SJCRH30 (cell line): ENCODE data around the gene LRBA. TPM values are rescaled to one million over a fixed set of nuclear protein-coding genes. Genes with fewer than 3 reads are reported as not detected.

Experiments
- DNase-seq, 2 experiments: peaks; one replicate each; pipeline ENCODE4 v3.0.0-alpha.2; 2015 to 2020
- H3K27ac ChIP-seq: fragments of 250-450 bp; sonication (Bioruptor Pico); 2 replicates; pipeline ENCODE4 v1.5.1; 2020; ENCODE audit warnings: mild to moderate bottlenecking, moderate library complexity
- H3K27me3 ChIP-seq: fragments of 250-450 bp; sonication (Bioruptor Pico); 2 replicates; pipeline ENCODE4 v1.5.1; 2020; ENCODE audit warnings: mild to moderate bottlenecking, moderate library complexity
- H3K36me3 ChIP-seq: fragments of 250-450 bp; sonication (Bioruptor Pico); 2 replicates; pipeline ENCODE4 v1.5.1; 2020; ENCODE audit warnings: mild to moderate bottlenecking, moderate library complexity
- H3K4me1 ChIP-seq: fragments of 250-450 bp; sonication (Bioruptor Pico); 2 replicates; pipeline ENCODE4 v1.5.1; 2020; ENCODE audit warnings: mild to moderate bottlenecking, moderate library complexity
- H3K4me3 ChIP-seq: fragments of 250-450 bp; sonication (Bioruptor Pico); 2 replicates; pipeline ENCODE4 v1.5.1; 2020; ENCODE audit warnings: mild to moderate bottlenecking, moderate library complexity
- H3K9me3 ChIP-seq: fragments of 250-450 bp; sonication (Bioruptor Pico); replicated peaks from 2 replicates; pipeline ENCODE4 v1.5.1; 2020; ENCODE audit warnings: mild to moderate bottlenecking, moderate library complexity
- total RNA-seq: library from RNA; depleted of rRNA; stranded (reverse); fragments of >200 nt; shearing (Covaris generic); gene quantifications from 2 replicates; pipeline ENCODE4 v1.2.3, GENCODE V29; 2014

LRBA gene
- total RNA-seq, 1 experiment from 2014 or later = 25.9 TPM

DNA sequence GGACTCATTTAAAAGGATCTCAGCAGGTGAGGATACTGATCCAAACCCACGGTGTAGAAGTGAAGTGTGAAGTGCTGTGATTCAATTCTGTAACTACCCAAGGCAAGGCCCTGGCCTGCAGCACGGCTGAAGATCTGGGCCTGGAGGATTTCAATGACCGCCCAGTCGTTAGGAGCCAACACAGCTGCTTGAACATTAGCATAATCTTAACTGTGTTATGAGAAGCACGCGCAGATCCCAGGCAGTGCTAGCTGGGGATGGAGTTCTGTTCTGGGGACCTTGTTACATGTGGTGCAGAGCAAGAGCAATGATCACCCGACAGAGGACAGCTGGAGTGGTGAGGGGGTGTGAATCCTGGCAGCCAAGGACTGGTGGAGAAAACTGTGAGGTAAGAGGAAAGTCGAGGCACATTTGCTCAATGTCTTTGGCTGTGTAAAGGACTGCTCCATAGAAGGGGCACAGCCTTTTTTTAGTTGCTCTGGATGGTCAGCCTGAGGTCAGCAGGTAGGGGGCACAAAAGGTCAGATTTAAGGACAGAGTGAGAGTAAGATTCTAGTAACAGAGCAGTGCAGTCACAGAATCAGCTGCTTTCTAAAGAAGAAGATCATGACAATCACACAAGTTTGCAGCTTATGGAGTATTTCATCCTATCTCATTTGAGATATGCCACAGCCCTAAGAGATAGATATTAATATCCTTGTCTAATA, 755.1 kb downstream of the LRBA start:
- no peaks in the 10 kb centered on the region for H3K36me3 ChIP-seq
- no peak for DNase-seq
- no peak overlapping the region for H3K4me3 ChIP-seq
- H3K27me3 ChIP-seq = no peaks in the 10 kb centered on the region
- no peak overlapping the region for H3K27ac ChIP-seq
- H3K9me3 ChIP-seq = no peaks in the 10 kb centered on the region
- H3K4me1 ChIP-seq = no peaks in the 10 kb centered on the region

DNA sequence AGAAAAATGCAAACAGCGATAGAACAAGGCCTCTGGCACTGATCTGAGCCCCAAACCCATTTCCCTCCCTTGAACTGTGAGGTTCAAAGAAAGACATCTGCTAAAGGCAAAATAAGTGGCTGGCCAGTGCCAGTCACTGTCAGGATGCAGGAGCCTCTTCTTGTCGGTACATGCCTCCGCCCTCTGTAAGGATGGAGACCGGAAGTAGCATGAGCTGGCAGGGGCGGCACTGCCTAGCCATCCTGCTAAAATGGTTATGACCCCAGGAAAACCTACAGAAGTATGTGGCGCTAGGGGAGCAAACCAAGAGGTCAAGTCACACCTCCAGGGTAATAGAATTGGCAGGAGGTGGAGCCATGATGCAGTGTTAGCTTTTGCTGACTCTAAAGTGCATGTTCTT, 756.5 kb downstream of the LRBA start:
- no peak for DNase-seq
- H3K9me3 ChIP-seq = no peaks in the 10 kb centered on the region
- no peak overlapping the region for H3K4me3 ChIP-seq
- no peaks in the 10 kb centered on the region for H3K4me1 ChIP-seq
- no peak overlapping the region for H3K27ac ChIP-seq
- no peaks in the 10 kb centered on the region for H3K27me3 ChIP-seq
- H3K36me3 ChIP-seq = no peaks in the 10 kb centered on the region

DNA sequence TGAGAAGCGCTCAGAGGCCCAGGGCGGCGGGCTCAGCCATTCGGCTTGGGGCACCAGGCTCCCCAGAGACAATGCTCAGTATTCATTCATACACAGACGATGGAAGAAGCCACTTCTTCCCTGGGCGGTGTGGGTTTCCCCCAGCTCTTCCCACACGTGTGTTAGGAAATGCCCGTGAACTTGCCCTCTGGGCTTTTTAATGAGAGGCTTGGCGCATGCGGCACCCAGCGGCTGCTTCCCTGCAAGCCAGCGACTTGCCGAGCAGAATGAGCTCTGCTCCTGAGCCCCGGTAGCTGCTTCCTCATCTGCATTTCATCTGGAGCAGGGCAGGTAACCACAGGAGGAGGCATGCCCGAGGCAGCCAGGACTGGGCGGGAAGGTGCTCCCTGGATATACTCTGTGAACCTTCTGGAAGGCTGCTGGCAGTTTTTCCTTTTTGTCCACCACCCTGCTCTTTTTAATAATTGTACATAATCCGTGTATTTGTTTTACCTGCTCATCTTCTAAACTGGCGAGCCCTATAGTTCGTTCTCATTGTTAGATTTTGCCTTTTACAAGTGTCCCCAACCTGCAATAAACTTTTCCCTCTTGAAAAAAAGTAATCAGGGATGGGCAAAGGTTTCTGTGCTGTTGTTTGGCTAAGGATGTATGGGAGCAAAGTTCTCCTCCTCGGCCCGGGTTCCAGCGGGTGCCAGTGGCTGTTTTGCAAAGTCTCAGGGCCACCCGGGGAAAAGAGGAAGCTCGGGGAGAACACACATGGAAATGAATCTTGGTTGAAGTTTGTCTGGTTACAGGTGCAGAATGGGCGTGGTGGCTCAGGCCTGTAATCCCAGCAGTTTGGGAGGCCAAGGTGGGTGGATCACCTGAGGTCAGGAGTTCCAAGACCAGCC, 758.0 kb downstream of the LRBA start:
- Histone ChIP-seq H3K36me3 (no peaks in the 10 kb centered on the region), H3K4me3 (no peak overlapping the region), H3K27me3 (no peaks in the 10 kb centered on the region), H3K9me3 (no peaks in the 10 kb centered on the region), H3K4me1 (no peaks in the 10 kb centered on the region), H3K27ac (no peak overlapping the region)
- DNase-seq = no peak

DNA sequence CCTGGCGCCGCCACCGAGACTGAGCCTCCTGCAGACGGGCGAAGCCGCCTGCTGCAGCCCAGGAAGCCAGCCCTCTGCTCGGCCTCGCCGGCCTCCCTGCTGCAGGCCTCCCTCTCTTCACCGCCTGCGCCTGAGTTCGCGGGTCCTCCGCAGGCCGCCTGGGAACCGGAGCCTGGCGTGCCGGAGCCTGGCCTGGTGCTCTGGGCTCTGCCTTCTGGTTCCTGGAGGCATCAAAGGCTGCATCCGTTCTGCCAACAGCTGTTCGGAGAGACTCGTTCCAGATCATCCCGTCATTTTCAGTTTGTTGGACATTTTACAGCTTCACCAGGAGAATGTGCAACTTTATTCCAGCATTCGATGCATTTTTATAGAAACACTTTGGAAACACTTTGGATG, 758.9 kb downstream of the LRBA start:
- no peaks in the 10 kb centered on the region for H3K36me3 ChIP-seq
- DNase-seq = no peak
- H3K27ac ChIP-seq = no peak overlapping the region
- H3K27me3 ChIP-seq = no peaks in the 10 kb centered on the region
- no peak overlapping the region for H3K4me3 ChIP-seq
- no peaks in the 10 kb centered on the region for H3K9me3 ChIP-seq
- no peaks in the 10 kb centered on the region for H3K4me1 ChIP-seq

DNA sequence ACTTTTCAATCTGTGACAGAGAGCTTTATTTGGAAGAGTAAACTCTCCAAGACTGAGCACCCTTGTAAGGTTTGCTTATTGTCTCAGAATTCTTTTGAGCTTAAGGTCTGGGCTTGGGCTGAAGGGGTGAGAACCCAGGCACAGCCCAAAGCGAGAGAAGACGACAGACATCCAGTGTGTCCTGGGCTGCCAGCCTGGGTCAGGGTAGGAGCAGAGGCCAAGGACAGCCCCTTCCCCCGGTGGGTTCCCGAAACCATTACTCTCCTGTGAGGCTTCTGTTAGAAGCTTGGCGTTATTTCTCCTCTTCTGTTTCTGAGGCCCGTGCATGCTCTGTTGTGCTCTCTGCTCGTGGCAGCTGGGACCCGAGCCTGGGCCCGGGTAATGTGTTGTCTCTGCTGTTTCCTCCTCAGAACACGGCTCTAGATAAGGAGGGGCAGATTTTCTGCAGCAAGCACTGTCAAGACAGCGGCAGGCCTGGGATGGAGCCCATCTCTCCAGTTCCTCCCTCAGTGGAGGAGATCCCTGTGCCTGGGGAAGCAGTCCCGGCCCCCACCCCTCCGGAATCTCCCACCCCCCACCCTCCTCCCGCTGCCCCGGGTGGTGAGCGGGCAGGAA, 759.4 kb downstream of the LRBA start:
- no peaks in the 10 kb centered on the region for H3K36me3 ChIP-seq
- H3K27me3 ChIP-seq = no peaks in the 10 kb centered on the region
- H3K9me3 ChIP-seq = no peaks in the 10 kb centered on the region
- H3K4me1 ChIP-seq = no peaks in the 10 kb centered on the region
- H3K27ac ChIP-seq = no peak overlapping the region
- H3K4me3 ChIP-seq = no peak overlapping the region
- no peak for DNase-seq

DNA sequence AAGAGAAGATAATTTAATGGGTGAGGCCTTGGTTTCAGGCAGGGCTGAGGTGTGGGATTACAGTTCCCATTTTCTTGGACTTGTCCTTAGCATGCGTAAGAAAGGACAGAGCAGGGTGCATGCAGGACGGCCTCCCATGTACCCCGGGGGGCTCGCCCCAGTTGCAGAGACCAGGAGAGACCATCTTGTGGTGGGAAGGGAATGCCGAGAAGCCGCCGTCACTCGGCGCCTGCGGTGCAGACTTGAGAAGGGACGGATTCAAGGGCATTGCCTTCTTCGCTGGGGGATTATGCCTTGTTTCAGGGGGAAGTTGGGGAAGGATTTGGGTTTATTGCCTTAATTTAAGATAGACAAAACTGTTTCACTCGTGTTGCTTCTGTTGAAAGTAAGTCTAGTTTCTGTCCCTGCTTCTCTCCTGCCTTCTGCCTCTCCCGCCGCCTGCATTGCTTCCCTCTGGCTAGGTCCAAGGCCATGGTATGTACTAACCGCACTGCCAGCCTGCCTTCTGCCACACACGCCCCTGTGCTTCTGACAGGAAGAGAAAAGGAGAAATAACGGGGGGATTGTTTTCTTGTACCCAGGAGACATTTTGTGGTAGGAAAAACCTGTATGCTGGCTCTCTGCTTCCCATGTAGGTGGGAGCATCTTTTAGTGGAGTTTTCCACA, 761.0 kb downstream of the LRBA start:
- no peaks in the 10 kb centered on the region for H3K9me3 ChIP-seq
- DNase-seq = no peak
- H3K27ac ChIP-seq = no peak overlapping the region
- no peak overlapping the region for H3K4me3 ChIP-seq
- no peaks in the 10 kb centered on the region for H3K4me1 ChIP-seq
- H3K27me3 ChIP-seq = no peaks in the 10 kb centered on the region
- H3K36me3 ChIP-seq = no peaks in the 10 kb centered on the region

DNA sequence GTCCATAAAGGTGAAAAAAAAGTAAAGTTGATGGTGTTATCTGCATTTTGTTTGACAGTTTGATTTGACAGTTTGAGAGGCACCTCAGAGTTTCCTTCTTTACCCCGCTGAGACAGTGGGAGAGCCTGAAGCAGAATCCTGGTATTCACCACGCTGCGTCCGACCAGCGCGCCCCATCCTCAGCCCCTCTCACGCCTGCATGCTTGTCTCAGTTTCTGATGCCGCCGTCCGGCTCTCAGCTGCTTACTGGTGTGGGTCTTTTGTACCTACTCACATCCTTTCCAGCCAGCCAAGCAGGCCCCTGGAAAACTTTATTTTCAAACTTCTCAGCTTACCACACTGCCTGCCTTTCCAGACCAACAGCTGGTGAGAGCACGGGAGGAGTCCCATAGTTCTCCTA, 761.7 kb downstream of the LRBA start:
- Histone ChIP-seq H3K4me1 (no peaks in the 10 kb centered on the region), H3K27ac (no peak overlapping the region), H3K36me3 (no peaks in the 10 kb centered on the region), H3K27me3 (no peaks in the 10 kb centered on the region), H3K4me3 (no peak overlapping the region), H3K9me3 (no peaks in the 10 kb centered on the region)
- no peak for DNase-seq

DNA sequence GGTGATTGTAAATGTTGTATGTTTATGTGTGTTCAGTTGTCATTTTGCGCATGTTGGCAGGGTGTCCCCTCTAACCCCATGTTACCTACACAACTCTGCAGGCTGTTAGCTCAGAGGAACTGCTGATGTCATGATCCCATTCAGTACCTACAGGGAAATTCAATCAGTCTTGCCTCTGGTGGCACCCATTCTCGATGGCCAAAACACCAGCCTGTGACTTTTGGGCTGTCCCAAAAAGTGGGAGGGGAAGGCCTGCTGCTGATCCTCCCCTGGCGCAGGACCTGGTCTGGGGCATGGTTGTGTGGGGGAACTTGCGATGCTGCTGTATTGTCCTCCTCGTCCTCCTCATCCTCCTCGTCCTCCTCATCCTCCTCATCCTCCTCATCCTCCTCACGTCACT, 762.3 kb downstream of the LRBA start:
- no peak for DNase-seq
- H3K4me1 ChIP-seq = no peaks in the 10 kb centered on the region
- no peaks in the 10 kb centered on the region for H3K9me3 ChIP-seq
- H3K36me3 ChIP-seq = no peaks in the 10 kb centered on the region
- no peaks in the 10 kb centered on the region for H3K27me3 ChIP-seq
- H3K4me3 ChIP-seq = no peak overlapping the region
- no peak overlapping the region for H3K27ac ChIP-seq

DNA sequence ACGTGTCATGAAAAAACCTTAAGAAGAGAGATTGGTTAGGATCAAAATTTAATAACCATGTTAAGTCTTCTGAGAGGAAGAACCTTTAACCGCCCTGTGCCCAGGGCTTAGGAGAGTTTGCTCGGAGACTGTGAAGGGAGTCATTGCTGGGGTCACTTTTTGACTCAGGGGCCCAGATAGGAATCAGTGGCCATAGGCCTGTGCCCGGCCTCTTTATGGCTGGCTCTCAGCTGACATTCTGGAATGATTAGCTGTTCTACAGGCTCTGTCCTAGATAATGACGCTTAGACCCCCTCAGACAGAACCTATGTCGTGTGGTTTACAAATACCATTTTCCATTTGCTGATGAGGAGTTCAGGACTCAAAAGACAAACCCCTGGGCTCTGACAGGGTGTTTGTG, 762.8 kb downstream of the LRBA start:
- Histone ChIP-seq H3K36me3 (no peaks in the 10 kb centered on the region), H3K4me3 (no peak overlapping the region), H3K4me1 (no peaks in the 10 kb centered on the region), H3K9me3 (no peaks in the 10 kb centered on the region), H3K27ac (no peak overlapping the region), H3K27me3 (no peaks in the 10 kb centered on the region)
- no peak for DNase-seq

DNA sequence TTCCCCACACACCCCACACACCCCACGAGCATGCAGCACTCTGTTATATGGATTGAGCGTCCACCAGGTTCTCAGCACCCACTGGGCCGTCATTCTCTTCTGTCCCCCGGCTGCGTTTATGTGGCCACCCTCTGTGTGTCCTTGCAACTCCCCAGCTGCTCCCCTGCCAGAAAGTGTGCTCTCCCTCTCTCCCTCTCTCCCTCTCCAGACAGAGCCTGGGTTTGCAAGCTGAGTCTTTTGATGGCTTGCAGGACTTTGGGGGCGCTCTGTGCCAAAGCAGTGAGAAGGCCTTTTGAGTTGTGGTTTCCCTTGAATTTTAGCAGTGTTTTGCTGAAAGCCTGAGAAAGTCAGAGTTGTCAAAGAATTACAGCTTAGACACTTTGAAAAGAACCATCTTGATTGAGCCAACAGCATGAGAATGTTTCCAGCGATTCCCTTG, 763.3 kb downstream of the LRBA start:
- Histone ChIP-seq H3K27ac (no peak overlapping the region), H3K4me3 (no peak overlapping the region), H3K9me3 (no peaks in the 10 kb centered on the region), H3K27me3 (no peaks in the 10 kb centered on the region), H3K4me1 (no peaks in the 10 kb centered on the region), H3K36me3 (no peaks in the 10 kb centered on the region)
- DNase-seq = no peak

DNA sequence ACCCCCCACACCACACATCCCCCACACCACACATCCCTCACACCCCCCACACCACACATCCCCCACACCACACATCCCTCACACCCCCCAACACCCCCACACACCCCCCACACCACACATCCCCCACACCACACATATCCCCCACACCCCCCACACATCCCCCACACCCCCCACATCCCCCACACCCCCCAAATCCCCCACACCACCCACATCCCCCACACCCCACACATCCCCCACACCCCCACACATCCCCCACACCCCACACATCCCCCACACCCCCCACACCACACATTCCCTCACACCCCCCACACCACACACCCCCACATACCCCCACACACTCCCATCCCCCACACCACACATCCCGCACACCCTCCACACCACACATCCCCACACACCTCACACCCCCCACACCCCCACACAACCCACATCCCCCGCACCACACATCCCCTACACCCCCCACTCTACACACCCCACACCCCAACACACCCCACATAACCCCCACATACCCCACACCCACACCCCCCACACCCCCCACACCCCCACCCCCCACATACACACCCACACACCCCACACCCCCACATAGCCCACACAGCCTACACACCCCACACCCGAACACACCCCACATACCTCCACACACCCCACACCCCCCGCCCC, 764.0 kb downstream of the LRBA start:
- H3K9me3 ChIP-seq = no peaks in the 10 kb centered on the region
- H3K4me3 ChIP-seq = no peak overlapping the region
- H3K27me3 ChIP-seq = no peaks in the 10 kb centered on the region
- no peaks in the 10 kb centered on the region for H3K4me1 ChIP-seq
- no peak for DNase-seq
- no peak overlapping the region for H3K27ac ChIP-seq
- no peaks in the 10 kb centered on the region for H3K36me3 ChIP-seq

DNA sequence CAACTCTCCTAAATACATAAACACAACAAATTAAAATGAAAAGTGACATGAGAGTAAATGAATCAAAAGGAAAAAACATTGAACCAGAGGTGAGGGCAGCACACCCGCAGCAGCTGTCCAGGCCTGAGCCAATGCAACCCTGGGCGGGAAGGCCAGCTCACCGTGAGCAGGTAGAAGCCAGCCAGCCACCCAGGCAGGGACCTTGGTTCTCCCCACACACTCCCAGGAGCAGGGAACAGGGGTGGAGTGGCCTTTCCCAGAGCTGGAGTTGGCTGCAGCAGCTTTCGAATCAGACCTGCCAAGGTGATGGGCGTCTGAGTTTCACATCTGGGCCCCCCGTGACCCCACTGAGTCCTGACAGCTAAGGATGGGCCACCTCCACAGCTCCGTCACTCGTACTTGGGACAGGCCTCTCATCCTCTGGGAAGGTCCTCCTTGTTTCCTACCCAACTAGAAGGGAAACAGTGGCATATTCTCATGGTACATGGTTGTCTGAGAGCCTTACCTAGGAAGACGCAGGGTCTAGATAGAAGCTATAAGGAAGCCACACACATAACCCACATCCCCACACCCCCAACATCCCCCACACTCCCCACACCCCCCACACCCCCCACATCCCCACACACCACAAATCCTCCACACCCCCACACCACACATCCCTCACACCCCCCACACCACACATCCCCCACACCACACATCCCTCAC, 764.6 kb downstream of the LRBA start:
- no peak for DNase-seq
- Histone ChIP-seq H3K4me3 (no peak overlapping the region), H3K27me3 (no peaks in the 10 kb centered on the region), H3K36me3 (no peaks in the 10 kb centered on the region), H3K27ac (no peak overlapping the region), H3K9me3 (no peaks in the 10 kb centered on the region), H3K4me1 (no peaks in the 10 kb centered on the region)

DNA sequence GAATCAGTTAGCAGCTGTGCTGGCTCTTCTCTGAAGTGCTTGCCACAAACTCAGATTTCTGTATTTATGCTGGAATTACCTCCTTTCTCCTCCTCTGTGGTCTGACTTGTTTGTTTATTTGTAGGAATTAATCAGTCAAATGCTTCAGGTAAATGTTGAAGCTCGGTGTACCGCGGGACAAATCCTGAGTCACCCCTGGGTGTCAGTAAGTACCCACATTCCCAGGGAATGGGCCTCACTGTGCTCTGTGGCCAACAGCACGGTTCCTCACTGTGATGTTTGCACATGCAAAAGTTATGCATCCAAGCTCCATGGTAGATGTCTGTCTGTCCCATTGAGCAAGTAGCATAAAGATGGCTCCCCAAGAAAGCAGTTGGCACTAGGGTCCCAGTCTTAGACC, 766.9 kb downstream of the LRBA start:
- no peak for DNase-seq

DNA sequence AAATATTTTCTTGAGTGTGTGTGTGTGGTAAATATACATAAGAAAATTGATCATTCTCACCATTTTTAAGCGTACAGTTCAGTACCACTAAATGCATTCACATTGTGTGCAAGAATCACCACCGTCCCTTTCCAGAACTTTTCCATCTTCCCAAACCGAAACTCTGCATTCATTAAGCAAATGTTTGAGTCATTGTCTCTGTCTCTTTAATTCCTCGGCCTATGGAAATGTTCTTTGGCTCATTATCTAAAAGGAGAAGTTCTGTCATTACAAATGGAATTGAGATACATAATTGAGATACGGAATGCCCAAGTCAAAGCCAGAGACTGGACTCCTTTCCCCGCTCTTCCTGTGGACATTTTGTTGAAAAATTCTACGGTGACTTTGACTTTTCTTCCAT, 767.9 kb downstream of the LRBA start:
- DNase-seq = no peak
- Histone ChIP-seq H3K27ac (no peak overlapping the region), H3K9me3 (no peaks in the 10 kb centered on the region), H3K4me3 (no peak overlapping the region), H3K27me3 (no peaks in the 10 kb centered on the region), H3K4me1 (peaks cover 6% of the 10 kb centered on the region), H3K36me3 (no peaks in the 10 kb centered on the region)

More for the DNA sequence above, 766.9 kb downstream of the LRBA start:
- no peaks in the 10 kb centered on the region for H3K36me3 ChIP-seq
- H3K27me3 ChIP-seq = no peaks in the 10 kb centered on the region
- no peak overlapping the region for H3K27ac ChIP-seq
- H3K4me1 ChIP-seq = peaks cover 6% of the 10 kb centered on the region
- H3K4me3 ChIP-seq = no peak overlapping the region
- H3K9me3 ChIP-seq = no peaks in the 10 kb centered on the region
